Fibroblast of skin of abdomen (primary cell): ENCODE measurements around the gene ERF.

Experiments
- DNase-seq: peaks from one replicate; pipeline ENCODE4 v3.0.0-alpha.2; 2013

ERF gene

DNA sequence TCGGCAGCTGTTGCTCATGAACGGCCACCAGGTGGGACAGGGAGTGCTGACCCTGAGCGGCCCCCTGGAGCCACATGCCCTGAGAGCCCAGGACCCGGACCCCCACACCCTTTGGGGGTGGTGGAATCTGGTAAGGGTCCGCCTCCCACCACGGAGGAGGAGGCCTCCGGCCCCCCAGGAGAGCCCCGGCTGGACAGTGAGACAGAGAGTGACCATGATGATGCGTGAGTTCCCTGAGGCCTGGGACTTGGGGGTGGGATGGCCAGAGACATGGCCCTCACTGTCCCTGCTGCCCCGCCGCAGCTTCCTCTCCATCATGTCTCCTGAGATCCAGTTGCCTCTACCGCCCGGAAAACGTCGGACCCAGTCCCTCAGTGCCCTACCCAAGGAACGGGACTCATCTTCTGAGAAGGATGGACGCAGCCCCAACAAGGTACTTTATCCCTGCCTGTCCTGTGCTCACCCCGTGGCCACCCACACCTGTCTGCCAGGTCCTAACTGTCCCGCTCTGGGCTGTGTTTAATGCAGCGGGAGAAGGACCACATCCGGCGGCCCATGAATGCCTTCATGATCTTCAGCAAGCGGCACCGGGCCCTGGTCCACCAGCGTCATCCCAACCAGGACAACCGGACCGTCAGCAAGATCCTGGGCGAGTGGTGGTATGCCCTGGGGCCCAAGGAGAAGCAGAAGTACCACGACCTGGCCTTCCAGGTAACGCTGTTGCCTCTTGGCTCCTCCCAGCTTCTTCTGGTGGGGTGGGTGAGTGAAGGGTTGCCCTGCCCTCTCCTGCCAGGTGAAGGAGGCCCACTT, 32.3 kb upstream of the ERF start:
- no peak for DNase-seq

DNA sequence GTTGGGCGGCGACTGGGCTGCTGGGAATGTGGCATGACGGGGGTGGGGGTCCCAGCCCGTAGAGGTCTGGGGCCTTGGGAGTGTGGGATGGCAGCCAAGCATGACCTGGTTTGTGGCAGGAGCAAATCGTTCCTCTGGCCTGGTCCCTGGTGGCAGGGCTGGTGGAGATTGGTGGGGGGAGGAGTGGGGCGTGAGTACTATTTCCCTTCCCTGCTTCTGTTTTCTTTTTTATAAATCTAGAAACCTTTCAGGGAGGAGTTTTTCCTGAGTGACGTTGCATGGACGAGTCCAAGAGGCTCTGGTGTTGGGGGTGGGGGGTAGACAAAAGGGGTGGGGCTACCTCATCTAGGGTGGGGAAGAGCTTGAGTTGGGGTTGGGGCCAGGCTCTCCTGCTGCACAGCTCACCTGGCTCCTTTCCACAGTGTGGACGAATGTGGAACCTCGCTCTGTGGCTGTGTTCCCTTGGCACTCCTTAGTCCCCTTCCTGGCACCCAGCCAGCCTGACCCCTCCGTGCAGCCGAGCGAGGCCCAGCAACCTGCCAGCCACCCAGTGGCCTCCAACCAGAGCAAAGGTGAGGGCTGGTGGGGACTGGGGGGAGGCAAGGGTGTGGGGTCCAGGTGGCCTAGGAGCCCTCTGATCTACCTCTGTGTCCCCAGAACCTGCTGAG, 31.6 kb upstream of the ERF start:
- peak; percentile 38 for DNase-seq

DNA sequence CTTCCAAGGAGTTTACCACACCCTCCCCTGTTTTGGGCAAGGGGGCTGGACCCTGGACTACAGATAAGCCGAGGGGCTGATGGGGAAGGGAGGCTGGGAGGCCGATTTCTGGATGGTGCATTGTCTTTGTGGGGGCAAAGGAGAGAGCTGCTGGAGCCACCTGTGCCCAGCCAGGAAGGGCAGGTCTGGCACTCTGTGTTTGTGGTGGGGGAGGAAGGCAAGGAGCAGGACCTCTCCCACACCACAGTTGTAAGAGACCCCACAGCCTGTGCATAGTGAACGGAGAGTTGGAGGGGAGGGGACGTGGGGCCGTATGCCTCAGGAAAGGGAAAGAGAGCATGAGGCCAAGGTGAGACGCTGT, 31.0 kb upstream of the ERF start:
- DNase-seq, result no peak

DNA sequence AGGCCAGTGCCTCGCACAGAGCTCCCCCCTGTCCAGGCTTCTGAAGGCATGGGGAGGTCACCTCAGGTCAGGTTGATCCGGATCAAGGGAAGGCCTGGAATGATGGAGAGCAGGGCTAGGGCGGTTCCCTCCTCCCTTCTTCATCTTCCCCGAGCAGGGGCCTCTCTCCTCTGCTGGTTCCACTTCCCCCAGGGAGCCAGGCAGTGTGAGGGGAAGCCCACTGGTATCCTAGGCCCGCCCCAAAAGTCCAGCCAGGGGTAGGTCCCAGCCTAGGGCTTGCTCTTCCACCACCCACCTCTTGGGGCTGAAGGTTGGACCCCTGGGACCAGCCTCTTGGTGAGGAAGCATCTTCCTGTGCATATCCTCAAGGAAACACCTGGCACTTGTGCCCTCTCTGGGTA, 30.6 kb upstream of the ERF start:
- DNase-seq, result no peak

DNA sequence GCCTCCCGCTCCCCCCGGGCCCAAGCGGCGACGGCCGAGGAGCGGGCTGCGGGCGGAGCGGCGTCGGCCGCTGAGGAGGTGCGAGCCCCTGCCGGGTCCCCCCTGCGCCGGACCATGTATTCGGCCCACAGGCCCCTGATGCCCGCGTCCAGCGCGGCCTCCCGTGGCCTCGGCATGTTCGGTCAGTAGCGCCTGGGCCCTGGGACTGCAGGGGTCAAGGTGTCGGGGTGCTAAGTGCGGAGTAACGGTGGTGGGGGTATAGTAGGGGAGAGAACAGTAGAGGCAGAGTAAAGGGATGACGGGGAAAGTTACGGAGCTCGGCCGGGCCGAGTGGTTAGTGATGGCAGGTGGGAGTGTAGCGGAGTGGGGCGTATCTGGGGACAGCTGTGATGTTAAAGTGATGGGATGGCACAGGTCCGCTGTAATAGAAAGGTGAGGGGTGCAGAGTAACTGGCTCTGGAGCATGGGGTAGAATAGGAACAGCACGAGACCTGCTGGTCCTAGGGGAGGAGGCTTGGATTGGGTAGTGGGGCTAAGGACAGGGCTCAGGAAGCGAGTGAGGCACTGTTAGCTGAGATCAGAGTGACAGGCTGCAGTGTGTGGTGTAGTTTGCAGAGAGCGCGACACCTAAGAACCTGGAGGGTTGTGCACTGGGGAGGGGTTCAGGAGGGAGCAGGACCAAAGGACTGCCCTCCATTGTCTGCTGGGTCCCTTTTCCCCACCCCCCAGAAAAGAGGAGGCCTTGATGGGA, 29.8 kb upstream of the ERF start:
- DNase-seq, result no peak

DNA sequence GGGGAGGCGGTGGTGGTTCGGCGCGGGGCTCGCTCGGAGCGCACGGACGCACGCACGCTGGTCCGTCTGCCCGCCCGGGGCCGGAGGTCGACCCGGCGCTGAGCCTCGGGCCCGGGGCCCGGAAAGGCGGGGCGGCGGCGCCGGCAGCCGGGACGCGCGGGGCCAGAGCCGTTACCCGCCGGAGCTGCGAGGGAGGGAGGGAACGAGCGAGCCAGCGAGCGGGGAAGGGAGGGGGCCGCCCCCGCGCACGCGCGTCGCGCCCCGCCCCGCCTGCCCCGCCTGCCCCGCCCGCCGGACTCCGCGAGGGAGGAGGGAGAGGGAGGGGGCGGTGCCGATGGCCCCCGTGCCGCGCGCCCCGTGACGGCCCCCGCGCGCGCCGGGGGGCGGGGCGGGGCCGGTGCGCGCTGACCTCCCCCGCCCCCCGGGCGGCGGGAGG, 29.2 kb upstream of the ERF start:
- DNase-seq, result peak; percentile 89

DNA sequence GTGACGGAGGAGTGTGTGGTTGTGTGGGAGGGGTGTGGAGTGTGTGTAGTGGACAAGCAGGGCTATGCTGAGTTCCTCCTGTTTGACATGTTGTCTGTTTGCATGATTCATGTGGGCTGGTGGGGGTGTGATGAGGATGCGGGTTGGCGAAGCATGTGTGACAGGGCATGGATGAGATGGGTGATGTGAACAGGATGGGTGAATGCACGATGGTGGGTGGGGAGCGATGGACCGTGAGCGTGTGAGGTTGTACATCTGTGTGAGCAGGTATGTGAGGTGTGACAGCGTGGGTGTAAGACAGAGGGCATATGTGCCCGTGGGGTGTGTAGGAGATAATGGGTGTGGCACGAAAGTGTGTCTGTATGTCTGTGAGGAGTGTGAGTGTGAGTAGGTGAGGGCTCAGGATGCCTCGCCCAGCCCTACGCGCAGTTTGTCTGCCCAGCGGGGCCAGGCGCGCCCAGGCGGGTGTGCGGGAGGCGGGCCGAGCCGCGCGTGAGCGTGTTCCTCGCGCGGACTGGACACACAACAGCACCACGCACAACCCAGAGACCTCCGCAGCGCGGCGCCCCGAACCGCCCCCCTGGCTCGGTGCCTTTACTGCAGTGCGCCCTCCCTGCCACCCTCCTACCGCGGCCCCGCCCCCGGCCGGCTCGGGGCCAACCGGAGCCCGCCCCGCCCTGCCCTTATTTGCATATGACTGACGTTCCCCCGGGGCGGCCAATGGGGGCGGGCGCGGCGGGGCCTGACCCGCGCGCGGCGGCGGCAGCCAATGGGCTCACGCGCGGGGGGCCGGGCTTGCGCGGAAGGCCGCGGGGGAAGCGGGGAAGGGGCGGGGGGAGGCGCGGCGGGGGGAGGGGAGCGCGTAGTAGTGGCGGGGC, 28.5 kb upstream of the ERF start:
- peak; percentile 97 for DNase-seq

DNA sequence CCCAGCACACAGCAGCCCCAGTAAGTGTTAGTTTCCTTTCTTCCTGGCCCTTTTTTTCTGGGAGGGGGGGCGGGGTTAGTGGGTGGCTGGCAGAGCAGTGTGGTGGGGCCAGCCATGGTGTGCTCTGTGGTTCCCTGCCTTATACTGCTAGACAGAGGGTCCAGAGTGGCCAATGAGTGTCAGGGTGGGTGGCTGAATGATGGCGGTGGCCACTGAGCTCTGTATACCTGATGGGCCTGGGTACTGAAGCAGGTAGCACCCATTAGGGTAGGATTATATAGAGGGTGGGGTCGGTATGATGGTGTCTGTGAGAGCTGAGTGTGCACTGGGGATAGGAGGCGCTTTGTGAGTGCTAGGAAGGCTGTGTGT, 27.9 kb upstream of the ERF start:
- no peak for DNase-seq

DNA sequence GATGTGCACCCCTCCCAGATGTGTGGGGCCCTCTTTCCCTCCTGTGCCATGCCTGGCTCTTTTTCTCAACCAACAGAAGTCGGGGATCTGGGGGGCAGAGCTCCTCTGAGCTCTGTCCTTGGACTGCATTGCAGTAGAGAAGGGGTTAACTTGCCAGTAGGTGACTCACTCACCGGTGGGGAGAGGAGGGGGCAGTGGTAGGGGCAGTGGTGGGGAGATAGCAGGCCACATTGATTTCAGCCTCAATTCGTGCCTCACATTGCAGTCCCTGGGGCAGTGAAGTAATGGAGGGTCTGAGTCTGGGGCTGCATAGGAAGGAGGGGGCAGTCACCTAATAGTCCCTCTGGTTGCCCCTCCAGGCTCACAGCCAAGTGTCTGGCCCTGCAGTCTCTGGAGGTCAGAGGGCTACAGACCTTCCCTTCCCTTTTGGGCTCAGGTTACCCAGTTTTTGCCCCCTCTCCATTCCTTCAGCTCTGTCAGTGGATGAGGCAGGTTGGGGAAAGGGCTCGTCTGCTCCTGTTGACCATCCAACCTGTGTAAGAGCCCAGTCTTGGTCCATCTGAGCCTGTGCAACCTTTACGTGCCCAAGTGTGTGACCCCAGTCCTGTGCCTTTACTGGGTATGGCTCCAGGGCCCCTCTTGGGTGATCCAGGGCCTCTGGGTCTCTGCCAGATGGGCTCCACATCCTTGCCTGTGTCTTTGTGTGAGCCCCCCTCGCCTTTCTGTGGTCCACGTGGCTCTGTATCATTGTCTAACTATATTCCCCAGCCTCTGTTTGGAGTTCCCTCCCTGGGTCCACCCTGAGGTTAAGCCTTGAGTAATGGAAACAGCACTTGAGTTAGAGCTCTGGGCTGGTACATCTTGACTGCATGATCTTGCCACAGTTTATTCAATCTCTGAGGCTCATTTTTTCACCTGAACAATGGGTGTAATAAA, 27.2 kb upstream of the ERF start:
- peak; percentile 68 for DNase-seq

DNA sequence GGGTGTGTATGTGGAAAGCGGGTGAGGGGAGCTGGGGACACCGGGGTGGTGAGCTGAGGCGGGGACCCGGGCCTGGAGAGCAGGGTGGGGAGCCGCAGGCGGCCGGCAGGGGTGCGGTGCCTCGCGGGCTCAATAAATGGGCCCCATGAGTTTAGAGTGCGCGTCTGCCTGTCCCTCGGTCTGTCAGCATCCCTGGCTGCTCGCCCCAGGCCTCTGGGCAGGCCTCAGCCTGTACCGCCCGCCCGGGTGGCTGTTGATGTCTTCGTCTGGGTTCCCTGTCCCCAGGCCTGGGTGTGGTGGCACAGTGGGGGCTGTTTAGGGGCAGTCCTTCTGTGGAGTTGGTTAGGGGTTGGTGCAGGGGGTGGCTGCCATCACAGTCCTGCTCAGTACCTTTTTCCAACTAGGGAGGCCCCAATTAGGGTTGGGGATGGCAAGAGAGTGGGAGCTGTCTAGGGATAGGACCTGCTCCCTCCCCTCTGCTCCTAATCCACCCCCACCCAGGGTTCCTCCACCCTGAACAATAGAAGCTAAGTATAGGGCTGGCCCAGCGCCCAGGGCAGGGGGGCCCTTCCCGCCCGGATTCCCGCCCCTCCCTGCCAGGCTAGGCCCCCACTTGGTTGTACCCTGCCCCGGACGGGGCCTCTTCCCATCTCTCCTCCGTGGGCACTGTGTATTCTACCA, 26.4 kb upstream of the ERF start:
- DNase-seq, result peak; percentile 40

DNA sequence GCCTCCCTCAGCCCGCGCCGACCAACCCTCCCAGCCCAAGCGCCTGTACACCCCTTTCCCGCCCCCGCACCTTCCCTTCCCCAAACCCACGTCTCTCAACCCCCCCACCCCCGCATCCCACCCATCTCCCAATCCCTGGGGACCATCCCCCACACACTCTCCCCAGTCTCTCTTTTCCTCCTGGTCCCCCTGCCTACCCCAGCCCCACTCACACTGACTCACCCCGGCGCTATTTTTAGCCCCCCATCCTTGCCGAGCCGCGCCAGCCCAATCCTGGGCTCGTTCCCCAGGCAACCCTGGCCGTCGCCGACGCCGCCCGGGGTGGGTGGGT, 25.9 kb upstream of the ERF start:
- DNase-seq, result peak; percentile 67

DNA sequence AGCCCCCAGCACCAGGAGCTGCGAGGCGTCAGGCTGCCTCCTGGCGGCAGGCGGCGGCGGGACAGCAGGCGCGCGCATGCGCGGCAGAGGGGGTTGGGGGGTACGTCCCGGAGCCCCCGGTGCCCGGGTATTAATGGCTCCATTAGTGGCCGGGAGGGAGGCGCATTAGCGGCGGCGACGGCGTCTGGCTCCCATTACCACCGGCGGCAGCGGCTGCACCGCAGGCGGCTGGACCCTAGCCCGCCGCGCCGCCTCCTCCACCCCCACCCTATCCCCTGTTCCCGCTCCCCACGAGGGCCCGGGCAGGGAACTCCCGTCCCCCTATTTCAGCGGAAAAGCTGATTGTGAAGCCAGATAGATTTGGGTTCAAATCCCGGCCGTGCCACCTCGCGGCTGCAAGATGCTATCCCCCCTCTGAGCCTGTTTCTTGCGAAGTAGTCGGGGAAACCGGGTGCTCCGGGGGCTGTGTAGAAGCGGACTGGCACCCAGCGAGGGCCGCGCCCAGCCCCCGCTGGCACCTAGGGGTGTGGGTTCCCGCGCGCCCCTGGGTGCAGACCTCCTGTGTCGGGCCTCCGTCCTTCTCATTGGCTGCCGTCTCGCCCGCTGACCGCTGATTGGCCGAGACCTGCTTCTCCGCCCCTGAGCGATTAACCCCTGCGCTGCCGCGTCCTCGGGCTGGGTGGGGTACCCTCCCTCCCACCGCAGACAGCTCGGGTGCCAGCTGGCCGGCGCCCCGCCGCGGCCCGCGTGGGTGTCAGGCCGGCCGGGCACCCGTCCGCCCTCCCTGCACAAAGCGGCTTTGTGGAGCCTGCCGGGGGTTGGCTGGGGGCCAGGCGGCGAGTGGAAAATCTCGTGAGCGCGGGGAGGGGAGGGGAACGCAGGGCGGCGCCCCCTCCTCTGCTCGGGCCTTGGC, 25.2 kb upstream of the ERF start:
- peak; percentile 93 for DNase-seq

DNA sequence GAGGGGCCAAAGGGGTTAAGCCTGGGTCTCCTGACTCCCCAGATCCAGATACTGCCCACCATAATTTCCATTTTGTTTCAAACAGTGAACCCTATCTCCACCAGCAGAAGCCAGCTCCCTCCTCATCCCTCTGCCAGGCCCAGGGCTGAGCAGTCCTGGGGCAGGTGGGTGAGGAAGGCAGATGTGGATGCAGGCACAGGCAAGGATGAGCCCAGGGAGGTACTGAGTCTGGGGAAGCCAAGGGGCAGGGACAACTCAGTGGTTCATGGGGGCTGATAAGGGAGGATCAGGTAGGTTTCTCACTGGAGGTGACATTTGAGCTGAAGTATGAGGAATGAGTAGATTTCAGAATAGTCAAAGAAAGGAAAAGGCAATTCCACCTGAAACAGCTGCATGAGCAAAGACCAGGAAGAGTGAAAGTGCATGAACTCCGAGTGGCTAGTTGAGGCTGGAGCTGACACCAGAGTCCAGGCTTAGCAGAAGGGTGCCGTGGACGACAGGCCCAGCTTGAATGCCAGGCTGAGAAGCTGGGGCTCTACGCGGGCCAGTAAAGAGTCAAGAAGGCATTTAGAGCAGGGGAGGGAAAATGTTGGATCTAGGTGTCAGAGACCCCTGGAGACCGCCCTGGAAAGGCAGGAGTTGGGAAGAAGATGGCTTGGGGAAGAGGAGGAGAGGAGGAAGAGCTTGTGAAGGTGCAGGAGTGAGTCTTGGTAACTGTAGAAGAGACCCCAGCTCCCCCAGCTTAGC, 24.4 kb upstream of the ERF start:
- no peak for DNase-seq

DNA sequence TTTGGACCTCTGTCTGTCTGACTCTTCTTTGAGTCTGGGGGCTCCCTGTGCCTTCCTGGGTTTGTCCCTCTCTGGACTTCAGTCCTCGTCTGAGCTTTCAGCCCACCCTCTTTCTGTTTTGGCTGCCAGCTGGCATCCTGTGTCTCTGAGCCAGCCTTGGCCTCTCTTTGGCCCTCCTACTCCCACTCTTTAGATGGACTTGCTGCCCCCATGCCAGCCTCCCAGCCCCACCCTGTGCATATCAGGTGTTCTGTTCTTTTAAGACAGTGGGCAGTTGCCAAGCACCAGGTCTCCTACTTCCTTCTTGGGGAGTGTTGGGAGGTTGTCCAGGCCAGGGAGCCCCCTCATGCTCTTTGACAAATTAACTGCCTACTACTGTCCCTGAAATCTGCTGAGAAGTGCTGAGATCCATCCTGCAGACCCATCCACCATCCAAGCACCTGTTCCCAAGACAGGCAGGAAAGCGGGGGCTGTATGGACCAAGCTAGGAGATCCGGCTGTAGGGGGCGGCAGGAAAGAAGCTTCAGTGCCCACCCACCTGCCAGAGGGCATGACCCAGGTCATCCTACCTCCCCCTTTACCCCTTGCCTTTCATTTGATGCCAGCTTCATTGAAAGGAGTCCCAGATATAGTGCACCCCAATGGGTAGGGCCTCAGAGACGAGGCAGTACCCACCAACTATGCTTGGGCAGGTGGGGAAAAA, 23.7 kb upstream of the ERF start:
- DNase-seq, result no peak

DNA sequence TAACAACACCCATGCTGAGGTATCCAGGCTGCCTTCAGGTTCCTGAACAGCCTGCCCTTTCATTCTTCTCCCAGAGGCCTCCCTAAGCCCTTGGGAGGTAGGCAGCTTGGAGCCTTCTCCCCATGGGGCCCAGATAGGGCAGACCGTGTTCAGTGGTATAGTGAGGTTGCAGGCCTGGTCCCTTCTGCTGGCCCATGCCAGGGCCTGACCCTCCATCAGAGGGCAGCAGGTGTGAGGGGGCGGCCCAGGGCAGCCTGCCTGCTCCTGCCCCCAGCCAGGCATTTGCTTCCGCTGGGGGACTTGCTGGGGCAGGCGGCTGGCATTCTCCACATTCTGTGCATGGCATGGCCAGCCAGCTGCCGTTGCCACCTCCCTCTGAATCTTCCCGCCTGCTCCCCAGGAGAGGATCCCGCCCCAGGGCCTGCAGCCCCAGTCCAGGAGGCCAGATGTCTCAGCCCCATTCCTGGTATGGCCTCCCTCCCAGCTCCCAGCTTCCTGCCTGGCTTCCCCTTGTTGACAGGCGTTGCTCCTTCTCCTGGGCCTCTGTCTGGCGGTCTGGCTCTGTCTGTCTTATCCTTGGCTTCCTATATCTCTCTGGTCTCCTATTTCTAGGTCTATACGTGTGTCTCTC, 23.0 kb upstream of the ERF start:
- DNase-seq, result peak; percentile 41

DNA sequence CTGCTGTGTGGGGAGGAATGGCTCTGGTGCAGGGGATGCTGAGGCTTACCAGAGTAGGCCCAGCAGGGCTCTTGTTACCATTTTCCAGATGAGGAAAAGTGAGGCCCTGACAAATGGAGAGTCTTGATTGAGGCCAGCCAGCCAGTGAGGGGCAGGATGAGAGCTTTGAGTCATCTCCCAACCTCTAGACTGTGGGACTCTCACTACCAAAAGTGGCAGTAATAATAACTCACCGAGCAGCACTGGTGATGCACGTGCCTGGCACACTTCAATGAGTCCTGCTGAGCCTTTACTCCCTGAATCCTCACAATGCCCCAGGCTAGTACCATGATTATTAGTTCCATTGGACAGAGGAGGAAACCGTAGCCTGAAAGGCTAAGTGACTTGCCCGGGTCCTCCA, 21.9 kb upstream of the ERF start:
- no peak for DNase-seq

DNA sequence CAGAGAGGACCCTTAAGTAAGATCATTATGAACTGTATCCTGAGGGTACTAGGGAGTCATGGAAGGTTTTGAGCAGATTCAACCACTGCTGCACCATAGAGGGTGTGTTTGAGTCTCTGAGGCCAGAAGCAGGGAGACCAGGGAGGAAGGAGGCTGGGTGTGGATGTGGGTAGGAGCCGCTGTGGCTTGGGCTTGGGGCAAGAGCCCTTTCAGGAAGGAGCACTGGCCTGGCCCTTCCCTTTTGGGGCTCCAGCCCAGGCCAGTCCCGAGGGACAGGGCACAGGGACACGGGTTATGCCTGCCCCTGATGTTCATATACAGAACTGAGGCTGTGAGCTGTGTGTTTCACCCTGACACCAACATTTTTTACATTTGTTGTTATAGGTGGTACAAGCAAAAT, 21.4 kb upstream of the ERF start:
- DNase-seq, result no peak

DNA sequence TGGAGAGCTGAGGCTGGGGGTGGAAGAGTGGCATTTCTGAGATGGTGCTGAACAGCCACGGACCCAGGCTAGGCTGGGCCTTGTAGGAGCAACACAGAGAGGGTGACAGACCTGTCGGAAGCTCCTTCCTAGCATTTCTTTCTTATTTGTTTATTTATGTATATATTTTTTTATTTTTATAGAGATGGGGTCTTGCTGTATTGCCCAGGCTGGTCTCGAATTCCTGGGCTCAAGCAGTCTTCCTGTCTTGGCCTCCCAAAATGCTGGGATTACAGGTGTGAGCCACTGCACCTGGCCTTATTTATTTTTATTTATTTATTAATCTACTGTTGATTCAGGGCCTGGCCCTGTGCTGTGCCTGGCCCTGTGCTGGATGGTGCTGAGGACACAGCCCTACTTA, 20.6 kb upstream of the ERF start:
- no peak for DNase-seq
